Endothelial cell of umbilical vein (primary cell): ENCODE results near the gene PANK3.

Source experiments
- CTCF ChIP-seq, 2 donors: IDR thresholded peaks; 1 replicate in 1 of 2; 2 replicates in 1 of 2; pipeline ENCODE4 v1.5.1; 2011; ENCODE audit warnings: low read length in 2 of 2, mild to moderate bottlenecking in 2 of 2, moderate library complexity in 2 of 2, control low read depth in 1 of 2, inconsistent platforms in 1 of 2, low read depth in 1 of 2; ENCODE audit not compliant: insufficient read depth in 1 of 2; ENCODE audit errors: extremely low read depth in 1 of 2
- MAX ChIP-seq: IDR thresholded peaks from 2 replicates; pipeline ENCODE4 v1.6.1; 2011; ENCODE audit not compliant: insufficient read depth, insufficient read length
- MYC ChIP-seq: IDR thresholded peaks from one replicate; pipeline ENCODE4 v1.6.1; 2011; ENCODE audit warnings: mild to moderate bottlenecking, low read depth, low read length
- POLR2A ChIP-seq: IDR thresholded peaks from 2 replicates; pipeline ENCODE4 v1.6.1; 2012; ENCODE audit warnings: low read depth, mild to moderate bottlenecking, control low read depth, low read length
- POLR2AphosphoS5 ChIP-seq: IDR thresholded peaks from 2 replicates; pipeline ENCODE4 v1.6.1; 2012; ENCODE audit warnings: low read depth, mild to moderate bottlenecking, control low read depth, low read length, moderate library complexity; ENCODE audit not compliant: insufficient read depth

- TF ChIP-seq CTCF (IDR thresholded peaks at IDR 0.05; ENCODE audit: extremely low read depth in 1 of 2, insufficient read depth in 1 of 2, low read depth in 1 of 2, low read length in 2 of 2) (no peak), MYC (no peak), POLR2AphosphoS5 (no peak), POLR2A (no peak), MAX (no peak)
Measured at GRCh38 chr5:168601972-168602371, 22.8 kb upstream of the PANK3 start.
